GM23248 (cell line): Measurements from ENCODE around the gene TMEM8B.

Experiments used
- EZH2 ChIP-seq: fragments of 200-600 bp; sonication (generic); IDR thresholded peaks from 2 replicates; pipeline ENCODE4 v1.6.1; 2018; ENCODE audit warnings: antibody characterized with exemption, mild to moderate bottlenecking; ENCODE audit not compliant: insufficient read depth, poor library complexity, severe bottlenecking
- EZH2phosphoT487 ChIP-seq: fragments of 200-600 bp; sonication (generic); IDR thresholded peaks from 2 replicates; pipeline ENCODE4 v1.6.1; 2018; ENCODE audit warnings: antibody characterized with exemption, moderate library complexity, mild to moderate bottlenecking, low read depth; ENCODE audit not compliant: insufficient read depth

DNA sequence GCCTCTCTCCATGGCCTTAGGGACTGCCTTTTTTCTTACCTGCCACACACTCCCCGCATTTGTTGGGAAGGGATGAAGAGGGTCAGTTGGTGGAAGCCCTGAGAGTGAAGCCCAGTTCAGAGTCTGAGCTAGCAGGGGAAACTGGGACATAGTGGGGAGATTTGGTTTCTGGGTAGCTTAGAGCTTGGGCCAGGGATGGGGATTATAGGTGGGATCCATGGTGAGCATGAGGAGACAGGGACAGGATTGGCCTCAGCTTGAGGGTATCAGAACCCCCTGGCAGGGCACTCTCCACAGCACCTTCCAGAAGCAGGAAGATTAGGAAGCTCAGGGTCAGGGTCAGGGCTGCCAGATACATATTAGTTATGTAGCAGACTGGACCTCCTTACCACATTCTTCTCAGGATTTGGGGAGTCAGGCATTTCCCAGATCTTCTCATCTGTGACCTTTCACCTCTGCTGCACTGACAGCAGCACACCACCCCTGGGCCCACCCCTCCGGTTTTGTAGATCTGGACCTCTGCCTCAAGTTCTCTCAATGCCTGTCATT, 23.3 kb downstream of the TMEM8B start:
- TF ChIP-seq EZH2 (no peak), EZH2phosphoT487 (no peak)
